CD14-positive monocyte (primary cell): Measurements from ENCODE around the gene PLA2G4B. TPM values are rescaled to one million over a fixed set of nuclear protein-coding genes. Genes with fewer than 3 reads are reported as not detected.

Experiments
- DNase-seq, 3 donors: peaks; one replicate each; pipeline ENCODE4 v3.0.0-alpha.2; 2011 to 2022
- H2AFZ ChIP-seq: 2 replicates; pipeline ENCODE4 v1.6.0; 2012; ENCODE audit warnings: mild to moderate bottlenecking, low read depth, low read length, inconsistent platforms; ENCODE audit not compliant: insufficient read depth, poor library complexity, severe bottlenecking
- H3K27ac ChIP-seq, 2 donors: 1 replicate in 1 of 2; 2 replicates in 1 of 2; pipeline ENCODE4 v1.5.1; 2012 to 2013; ENCODE audit warnings: low read length in 2 of 2, control low read depth in 1 of 2, inconsistent platforms in 1 of 2, low read depth in 1 of 2, mild to moderate bottlenecking in 1 of 2
- H3K27me3 ChIP-seq, 2 donors: one replicate each; pipeline versions ENCODE4 v1.6.0 to v1.6.1; 2011 to 2013; ENCODE audit warnings: low read length in 2 of 2; ENCODE audit not compliant: control insufficient read depth in 2 of 2, insufficient read depth in 2 of 2
- H3K36me3 ChIP-seq, 2 donors: replicated peaks in 1 of 2; 1 replicate in 1 of 2; 2 replicates in 1 of 2; pipeline versions ENCODE4 v1.5.1 to v1.6.1; 2012 to 2013; ENCODE audit warnings: low read length in 2 of 2, control low read depth in 1 of 2, inconsistent platforms in 1 of 2, mild to moderate bottlenecking in 1 of 2; ENCODE audit not compliant: insufficient read depth in 2 of 2, control insufficient read depth in 1 of 2
- H3K4me1 ChIP-seq, 2 donors: 1 replicate in 1 of 2; 2 replicates in 1 of 2; pipeline versions ENCODE4 v1.5.1 to v1.6.1; 2012 to 2013; ENCODE audit warnings: low read length in 2 of 2, control low read depth in 1 of 2, inconsistent platforms in 1 of 2, mild to moderate bottlenecking in 1 of 2, moderate library complexity in 1 of 2; ENCODE audit not compliant: insufficient read depth in 2 of 2, control insufficient read depth in 1 of 2
- H3K4me2 ChIP-seq: replicated peaks from 2 replicates; pipeline ENCODE3; 2012; ENCODE audit warnings: low read length, moderate library complexity, mild to moderate bottlenecking; ENCODE audit not compliant: poor library complexity, severe bottlenecking; ENCODE audit errors: extremely low read depth
- H3K4me3 ChIP-seq, 3 experiments: fragments of 200-600 bp in 1 of 3; sonication (generic) in 1 of 3; replicated peaks in 1 of 3; 1 replicate in 2 of 3; 2 replicates in 1 of 3; pipeline ENCODE4 v1.5.1; 2011 to 2013; ENCODE audit warnings: low read length in 3 of 3, mild to moderate bottlenecking in 3 of 3, control low read depth in 2 of 3, low read depth in 2 of 3, inconsistent platforms in 1 of 3, moderate library complexity in 1 of 3
- H3K79me2 ChIP-seq: 2 replicates; pipeline ENCODE4 v1.6.0; 2012; ENCODE audit warnings: mild to moderate bottlenecking, control low read depth, inconsistent platforms, low read length, moderate library complexity; ENCODE audit not compliant: insufficient read depth
- H3K9ac ChIP-seq: 2 replicates; pipeline ENCODE4 v1.6.0; 2017; ENCODE audit warnings: low read length, mild to moderate bottlenecking; ENCODE audit not compliant: insufficient read depth, poor library complexity, severe bottlenecking
- H3K9me3 ChIP-seq, 2 donors: replicated peaks in 1 of 2; 1 replicate in 1 of 2; 2 replicates in 1 of 2; pipeline versions ENCODE4 v1.5.1 to v1.6.1; 2012 to 2013; ENCODE audit warnings: low read length in 2 of 2, control low read depth in 1 of 2; ENCODE audit not compliant: control insufficient read depth in 1 of 2, insufficient read depth in 1 of 2
- H4K20me1 ChIP-seq: 2 replicates; pipeline ENCODE4 v1.6.0; 2012; ENCODE audit warnings: mild to moderate bottlenecking, low read length, control low read depth, moderate library complexity; ENCODE audit not compliant: insufficient read depth
- H3K27ac Mint-ChIP-seq, 7 donors: one replicate each; pipeline ENCODE4 v1.8.0; 2020; ENCODE audit warnings: mild to moderate bottlenecking in 7 of 7, mixed read lengths in 7 of 7, moderate library complexity in 6 of 7, inconsistent platforms in 2 of 7
- H3K27me3 Mint-ChIP-seq, 3 donors: one replicate each; pipeline ENCODE4 v1.8.0; 2021 to 2022; ENCODE audit warnings: low read depth in 3 of 3, mild to moderate bottlenecking in 3 of 3, mixed read lengths in 3 of 3, moderate library complexity in 3 of 3, inconsistent platforms in 1 of 3
- H3K36me3 Mint-ChIP-seq, 2 donors: one replicate each; pipeline ENCODE4 v1.8.0; 2020; ENCODE audit warnings: mixed read lengths in 2 of 2, inconsistent platforms in 1 of 2, mild to moderate bottlenecking in 1 of 2
- H3K4me1 Mint-ChIP-seq: one replicate; pipeline ENCODE4 v1.8.0; 2020; ENCODE audit warnings: mild to moderate bottlenecking, mixed read lengths
- H3K4me3 Mint-ChIP-seq, 2 donors: one replicate each; pipeline ENCODE4 v1.8.0; 2020; ENCODE audit warnings: mild to moderate bottlenecking in 2 of 2, mixed read lengths in 2 of 2, moderate library complexity in 1 of 2
- H3K9me3 Mint-ChIP-seq, 7 donors: one replicate each; pipeline ENCODE4 v1.8.0; 2020 to 2022; ENCODE audit warnings: mixed read lengths in 7 of 7, mild to moderate bottlenecking in 6 of 7, moderate library complexity in 6 of 7, inconsistent platforms in 2 of 7
- CTCF ChIP-seq: fragments of 200-600 bp; IDR thresholded peaks from one replicate; pipeline ENCODE4 v1.8.0; 2022; ENCODE audit warnings: antibody characterized with exemption, mild to moderate bottlenecking
- WGBS: methylation state at CpG from one replicate; pipeline ENCODE4 v1.1.5; 2013; ENCODE audit warnings: missing lambda C conversion rate; ENCODE audit not compliant: insufficient coverage; 5-methylcytosine and 5-hydroxymethylcytosine counted together
- intact Hi-C, 2 donors: fragments of 100-400 bp; cut with micrococcal nuclease; formaldehyde crosslinking; loops; one replicate each; pipeline versions ENCODE4 v1.15.0 to v1.15.1; 2023
- polyA plus RNA-seq, 3 donors: library from polyadenylated mRNA; depleted of rRNA in 1 of 3; unstranded in 2 of 3; stranded (reverse) in 1 of 3; fragments of 300-500 nt in 2 of 3; fragments of >200 nt in 1 of 3; fragmentation: Illumina TruSeq in 2 of 3; gene quantifications; 1 replicate in 2 of 3; 2 replicates in 1 of 3; pipeline ENCODE4 v1.2.3, GENCODE V29; 2012 to 2021

The PLA2G4B gene
- polyA plus RNA-seq, 3 donors, result 0.31 to 32.1 (median 1.6) TPM

DNA sequence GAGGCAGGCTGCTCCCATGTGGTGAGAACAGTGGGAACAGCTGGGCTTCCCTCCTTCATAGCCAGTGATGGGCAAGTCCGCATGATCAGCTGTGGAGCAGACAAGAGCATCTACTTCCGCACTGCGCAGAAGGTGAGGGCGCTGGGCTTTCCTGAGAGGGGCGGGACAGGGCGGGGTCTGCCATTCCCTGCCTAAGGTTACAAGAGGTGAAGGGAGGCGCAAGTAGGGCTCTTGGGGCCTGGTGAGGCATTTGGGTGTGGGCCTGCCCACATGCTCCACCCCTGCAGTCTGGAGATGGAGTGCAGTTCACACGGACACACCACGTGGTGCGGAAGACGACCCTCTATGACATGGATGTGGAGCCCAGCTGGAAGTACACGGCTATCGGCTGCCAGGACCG lies 21.3 kb upstream of the PLA2G4B start:
- Mint-ChIP-seq H3K27me3 (peaks cover 0 to 1% (median 0%) of the 10 kb centered on the region in 3 donors), H3K36me3 (peaks cover 85 to 95% of the 10 kb centered on the region in 2 donors), H3K27ac (peak overlapping the region in 1 of 7 donors; percentile 27), H3K9me3 (peaks cover 0 to 1% (median 0%) of the 10 kb centered on the region in 7 donors), H3K4me3 (no peak overlapping the region), H3K4me1 (no peaks in the 10 kb centered on the region)
- Histone ChIP-seq H3K4me2 (no peak overlapping the region), H3K36me3 (peaks cover 59 to 100% of the 10 kb centered on the region in 2 donors), H3K27ac (no peak overlapping the region), H4K20me1 (no peaks in the 10 kb centered on the region), H3K4me1 (no peaks in the 10 kb centered on the region), H2AFZ (no peak overlapping the region), H3K9me3 (no peaks in the 10 kb centered on the region), H3K79me2 (no peaks in the 10 kb centered on the region), H3K27me3 (no peaks in the 10 kb centered on the region), H3K4me3 (no peak overlapping the region), H3K9ac (no peak overlapping the region)
- WGBS, result 97% methylated on average over 11 of the region's 14 CpGs
- TF ChIP-seq CTCF, result no peak
- intact Hi-C loops, result loop anchor here in 1 of 2 donors (10.0 kb wide), 1 partner anchor 123 kb away; no protein-coding TSS in a partner anchor
- no peak for DNase-seq

- no peak overlapping the region for H3K4me2 ChIP-seq
- H3K27ac ChIP-seq, result no peak overlapping the region
- intact Hi-C loops, result loop anchor here in 1 of 2 donors (10.0 kb wide), 1 partner anchor 123 kb away; no protein-coding TSS in a partner anchor
- DNase-seq, result no peak
- TF ChIP-seq CTCF, result no peak
- Mint-ChIP-seq H3K9me3 (peaks cover 0 to 1% (median 0%) of the 10 kb centered on the region in 7 donors), H3K27me3 (peaks cover 0 to 1% (median 0%) of the 10 kb centered on the region in 3 donors), H3K36me3 (peaks cover 84 to 95% of the 10 kb centered on the region in 2 donors), H3K4me1 (no peaks in the 10 kb centered on the region), H3K27ac (peak overlapping the region in 1 of 7 donors; percentile 21), H3K4me3 (no peak overlapping the region)
- H2AFZ ChIP-seq, result no peak overlapping the region
- WGBS, result 92% methylated on average over 2 of the region's 6 CpGs
- no peaks in the 10 kb centered on the region for H4K20me1 ChIP-seq
- no peaks in the 10 kb centered on the region for H3K27me3 ChIP-seq
- H3K36me3 ChIP-seq, result peaks cover 59 to 100% of the 10 kb centered on the region in 2 donors
- H3K9me3 ChIP-seq, result no peaks in the 10 kb centered on the region
- H3K79me2 ChIP-seq, result no peaks in the 10 kb centered on the region
- no peak overlapping the region for H3K4me3 ChIP-seq
- H3K9ac ChIP-seq, result no peak overlapping the region
- H3K4me1 ChIP-seq, result no peaks in the 10 kb centered on the region
Observed at GRCh38 chr15:41817781-41818180, 20.9 kb upstream of the PLA2G4B start.
